Measurements from ENCODE around the gene CREB3. TPM values are rescaled to one million over a fixed set of nuclear protein-coding genes. Genes with fewer than 3 reads are reported as not detected.

Gene CREB3
- total RNA-seq, 2 donors from 2014 or later: 22.8 to 25.3 TPM

- DNase-seq (ENCODE audit: low spot score in 2 of 2) (no peak), ATAC-seq (no peak)
- Mint-ChIP-seq H3K9me3 (no peaks in the 10 kb centered on the region), H3K27ac (no peak overlapping the region), H3K36me3 (no peaks in the 10 kb centered on the region)
These were observed 38.6 kb downstream of the CREB3 start for GRCh38 chr9:35771075-35771433.

GRCh38 chr9:35771534-35771933 lies 39.1 kb downstream of the CREB3 start:
- ATAC-seq: no peak
- Mint-ChIP-seq H3K36me3 (no peaks in the 10 kb centered on the region), H3K9me3 (no peaks in the 10 kb centered on the region), H3K27ac (no peak overlapping the region)
- no peak for DNase-seq (ENCODE audit: low spot score in 2 of 2)

GRCh38 chr9:35771943-35772342 lies 39.5 kb downstream of the CREB3 start:
- H3K27ac Mint-ChIP-seq: no peak overlapping the region
- no peak for DNase-seq (ENCODE audit: low spot score in 2 of 2)
- H3K36me3 Mint-ChIP-seq: no peaks in the 10 kb centered on the region
- H3K9me3 Mint-ChIP-seq: no peaks in the 10 kb centered on the region
- ATAC-seq: no peak

- no peaks in the 10 kb centered on the region for H3K9me3 Mint-ChIP-seq
- peaks cover 0 to 1% of the 10 kb centered on the region in 2 donors for H3K36me3 Mint-ChIP-seq
- ATAC-seq (no peak), DNase-seq (ENCODE audit: low spot score in 2 of 2) (no peak)
- H3K27ac Mint-ChIP-seq: peak overlapping the region in 1 of 2 donors; percentile 29
These were observed 42.6 kb downstream of the CREB3 start for GRCh38 chr9:35774907-35775635.

- ATAC-seq (peak in 1 of 2 donors; percentile 62), DNase-seq (ENCODE audit: low spot score in 2 of 2) (no peak)
- Mint-ChIP-seq H3K9me3 (no peaks in the 10 kb centered on the region), H3K27ac (no peak overlapping the region), H3K36me3 (peaks cover 0 to 6% of the 10 kb centered on the region in 2 donors)
These were observed 43.6 kb downstream of the CREB3 start for GRCh38 chr9:35776018-35776417.

- peaks cover 3 to 6% of the 10 kb centered on the region in 2 donors for H3K36me3 Mint-ChIP-seq
- no peak for ATAC-seq
- H3K9me3 Mint-ChIP-seq: no peaks in the 10 kb centered on the region
- H3K27ac Mint-ChIP-seq: no peak overlapping the region
- DNase-seq (ENCODE audit: low spot score in 2 of 2): no peak
These were observed 46.0 kb downstream of the CREB3 start for GRCh38 chr9:35778496-35778895.

GRCh38 chr9:35781066-35781465 lies 48.6 kb downstream of the CREB3 start:
- Mint-ChIP-seq H3K27ac (peak overlapping the region in 1 of 2 donors; percentile 64), H3K36me3 (peaks cover 6 to 11% of the 10 kb centered on the region in 2 donors), H3K9me3 (no peaks in the 10 kb centered on the region)
- no peak for DNase-seq (ENCODE audit: low spot score in 2 of 2)
- ATAC-seq: no peak

GRCh38 chr9:35783418-35783817 lies 51.0 kb downstream of the CREB3 start:
- DNase-seq (ENCODE audit: low spot score in 2 of 2) (no peak), ATAC-seq (no peak)
- Mint-ChIP-seq H3K36me3 (peaks cover 6 to 11% of the 10 kb centered on the region in 2 donors), H3K27ac (no peak overlapping the region), H3K9me3 (no peaks in the 10 kb centered on the region)

Other genes with a start within 250 kb of the CREB3 start
- gene RUSC2, start 242.6 kb upstream of the CREB3 start, total RNA-seq: 1 to 10 TPM; 5.1 to 10.0 TPM
- gene TESK1, start 127.4 kb upstream of the CREB3 start, total RNA-seq: 10 to 100 TPM; 19.4 to 61.3 TPM
- 10 to 100 TPM; 11.1 to 16.7 TPM for gene CD72, start 114.3 kb upstream of the CREB3 start, total RNA-seq
- 100 to 1,000 TPM in 1 of 2 donors, 10 to 100 TPM in 1; 67.8 to 122 TPM for gene SIT1, start 81.7 kb upstream of the CREB3 start, total RNA-seq
- 1,000 to 10,000 TPM; 3,566 to 7,483 TPM for gene RMRP, start 74.6 kb upstream of the CREB3 start, total RNA-seq
- gene CCDC107, start 74.4 kb upstream of the CREB3 start, total RNA-seq: 10 to 100 TPM; 10.2 to 24.4 TPM
- gene ARHGEF39, start 67.5 kb upstream of the CREB3 start, total RNA-seq: 10 to 100 TPM; 21.6 to 22.8 TPM
- gene CA9, start 58.7 kb upstream of the CREB3 start, total RNA-seq: 1 to 10 TPM in 1 of 2 donors, under 1 TPM in 1; 0.73 to 1.1 TPM
- 1 to 10 TPM; 5.2 to 9.3 TPM for gene TPM2, start 42.7 kb upstream of the CREB3 start, total RNA-seq
- 100 to 1,000 TPM; 234 to 334 TPM for gene TLN1, start 471 bp upstream of the CREB3 start, total RNA-seq
- gene GBA2, start 16.6 kb downstream of the CREB3 start, total RNA-seq: 10 to 100 TPM; 23.4 to 57.6 TPM
- 10 to 100 TPM; 18.4 to 35.1 TPM for gene RGP1, start 16.6 kb downstream of the CREB3 start, total RNA-seq
- under 1 TPM in 1 of 2 donors, not detected in 1; 0.46 TPM for gene MSMP, start 21.6 kb downstream of the CREB3 start, total RNA-seq
- 10 to 100 TPM in 1 of 2 donors, 1 to 10 TPM in 1; 6.8 to 16.2 TPM for gene NPR2, start 58.9 kb downstream of the CREB3 start, total RNA-seq
- 1 to 10 TPM; 1.0 to 1.3 TPM for gene SPAG8, start 79.6 kb downstream of the CREB3 start, total RNA-seq
- gene HINT2, start 82.4 kb downstream of the CREB3 start, total RNA-seq: 10 to 100 TPM; 27.2 to 51.8 TPM
- not detected for gene FAM221B, start 96.1 kb downstream of the CREB3 start, total RNA-seq
- gene TMEM8B, start 96.6 kb downstream of the CREB3 start, total RNA-seq: 10 to 100 TPM in 1 of 2 donors, 1 to 10 TPM in 1; 4.0 to 11.2 TPM
- not detected for gene OR13J1, start 137.7 kb downstream of the CREB3 start, total RNA-seq
- not detected for gene HRCT1, start 173.5 kb downstream of the CREB3 start, total RNA-seq
- gene SPAAR, start 176.8 kb downstream of the CREB3 start, total RNA-seq: not detected
- not detected for gene OR2S2, start 225.5 kb downstream of the CREB3 start, total RNA-seq